ENCODE results near the gene EEF1AKMT2.
"Not testable (repeated sequence)": the region's sequence is repeated elsewhere in the genome, so short reads cannot be mapped to it uniquely, and the experiment has no call there.

Gene EEF1AKMT2

GRCh38 chr10:124754227-124754626 lies 37.5 kb downstream of the EEF1AKMT2 start:
- no peak for DNase-seq

GRCh38 chr10:124748953-124749645 lies 42.6 kb downstream of the EEF1AKMT2 start:
- DNase-seq = no peak

GRCh38 chr10:124748166-124748565 lies 43.5 kb downstream of the EEF1AKMT2 start:
- DNase-seq = no peak

- no peak for DNase-seq
Observed at GRCh38 chr10:124747745-124748144, 43.9 kb downstream of the EEF1AKMT2 start.

- DNase-seq = no peak
Observed at GRCh38 chr10:124746992-124747391, 44.7 kb downstream of the EEF1AKMT2 start.

GRCh38 chr10:124746447-124746846 lies 45.2 kb downstream of the EEF1AKMT2 start:
- DNase-seq = not testable (repeated sequence)

GRCh38 chr10:124745673-124746072 lies 46.0 kb downstream of the EEF1AKMT2 start:
- peak; percentile 81 for DNase-seq

GRCh38 chr10:124745252-124745651 lies 46.4 kb downstream of the EEF1AKMT2 start:
- no peak for DNase-seq

- DNase-seq = peak; percentile 81
Observed at GRCh38 chr10:124744102-124745050, 47.3 kb downstream of the EEF1AKMT2 start, which contains the start of gene FAM53B. TSS of gene FAM53B (minus strand) at chr10:124744378. CDS start at chr10:124706713, 37,665 bp downstream.

- DNase-seq = no peak
Observed at GRCh38 chr10:124743191-124744101, 48.2 kb downstream of the EEF1AKMT2 start.

- DNase-seq = no peak
Observed at GRCh38 chr10:124742413-124743190, 49.1 kb downstream of the EEF1AKMT2 start.

GRCh38 chr10:124741922-124742412 lies 49.7 kb downstream of the EEF1AKMT2 start:
- DNase-seq = peak; percentile 35

GRCh38 chr10:124741281-124741921 lies 50.3 kb downstream of the EEF1AKMT2 start:
- peak; percentile 82 for DNase-seq

- no peak for DNase-seq
Observed at GRCh38 chr10:124740369-124741280, 51.1 kb downstream of the EEF1AKMT2 start.

GRCh38 chr10:124739986-124740368 lies 51.7 kb downstream of the EEF1AKMT2 start:
- DNase-seq = peak; percentile 49

- no peak for DNase-seq
Observed at GRCh38 chr10:124739119-124739921, 52.4 kb downstream of the EEF1AKMT2 start.

GRCh38 chr10:124738441-124738840 lies 53.2 kb downstream of the EEF1AKMT2 start:
- no peak for DNase-seq

GRCh38 chr10:124737708-124738107 lies 54.0 kb downstream of the EEF1AKMT2 start:
- no peak for DNase-seq

- DNase-seq = no peak
Observed at GRCh38 chr10:124737221-124737620, 54.5 kb downstream of the EEF1AKMT2 start.

Data from CD4-positive, alpha-beta T cell treated with Interleukin-17A for 1 hour (primary cell).